Epithelial cell of proximal tubule (primary cell): ENCODE data around the gene STX2. TPM values are rescaled to one million over a fixed set of nuclear protein-coding genes. Genes with fewer than 3 reads are reported as not detected.

ENCODE experiments used
- DNase-seq: peaks from one replicate; pipeline ENCODE4 v3.0.0-alpha.2; 2011; ENCODE audit warnings: low read depth
- H3K4me3 ChIP-seq: 2 replicates; pipeline ENCODE4 v1.5.1; 2011; ENCODE audit warnings: low read depth, mild to moderate bottlenecking, low read length
- total RNA-seq: library from RNA; depleted of rRNA; stranded (reverse); fragments of >200 nt; gene quantifications from 2 replicates; pipeline ENCODE4 v1.2.3, GENCODE V29; 2015
- TF ChIP-seq, protein P1 (sequence below): conservative IDR thresholded peaks from 2 replicates; pipeline ENCODE4 v1.5.1; 2012; ENCODE audit warnings: low read depth, mild to moderate bottlenecking, low read length

Gene STX2
- total RNA-seq, 1 donor from 2014 or later: 30.8 TPM

DNA sequence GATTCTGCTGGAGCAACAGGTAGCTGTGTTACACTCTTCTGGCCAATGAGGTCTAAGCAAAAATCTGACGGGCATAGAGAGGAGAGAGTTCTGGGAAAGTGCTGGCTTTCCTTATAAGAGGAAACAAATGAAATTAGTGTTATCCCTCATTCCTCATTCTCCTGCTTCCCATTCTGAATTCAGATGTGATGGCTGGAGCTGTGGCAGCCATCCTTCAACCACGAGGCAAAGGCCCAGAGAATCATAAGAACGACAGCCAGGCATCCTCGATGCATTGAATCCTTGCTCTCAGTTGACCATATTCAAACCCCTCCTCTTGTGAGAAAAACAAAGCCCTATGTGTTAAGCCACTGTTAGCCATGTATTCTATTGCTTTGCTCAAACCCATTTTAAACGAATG, 95.4 kb downstream of the STX2 start:
- no peak overlapping the region for H3K4me3 ChIP-seq
- DNase-seq: no peak
- TF ChIP-seq, protein P1, sequence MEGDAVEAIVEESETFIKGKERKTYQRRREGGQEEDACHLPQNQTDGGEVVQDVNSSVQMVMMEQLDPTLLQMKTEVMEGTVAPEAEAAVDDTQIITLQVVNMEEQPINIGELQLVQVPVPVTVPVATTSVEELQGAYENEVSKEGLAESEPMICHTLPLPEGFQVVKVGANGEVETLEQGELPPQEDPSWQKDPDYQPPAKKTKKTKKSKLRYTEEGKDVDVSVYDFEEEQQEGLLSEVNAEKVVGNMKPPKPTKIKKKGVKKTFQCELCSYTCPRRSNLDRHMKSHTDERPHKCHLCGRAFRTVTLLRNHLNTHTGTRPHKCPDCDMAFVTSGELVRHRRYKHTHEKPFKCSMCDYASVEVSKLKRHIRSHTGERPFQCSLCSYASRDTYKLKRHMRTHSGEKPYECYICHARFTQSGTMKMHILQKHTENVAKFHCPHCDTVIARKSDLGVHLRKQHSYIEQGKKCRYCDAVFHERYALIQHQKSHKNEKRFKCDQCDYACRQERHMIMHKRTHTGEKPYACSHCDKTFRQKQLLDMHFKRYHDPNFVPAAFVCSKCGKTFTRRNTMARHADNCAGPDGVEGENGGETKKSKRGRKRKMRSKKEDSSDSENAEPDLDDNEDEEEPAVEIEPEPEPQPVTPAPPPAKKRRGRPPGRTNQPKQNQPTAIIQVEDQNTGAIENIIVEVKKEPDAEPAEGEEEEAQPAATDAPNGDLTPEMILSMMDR: no peak

DNA sequence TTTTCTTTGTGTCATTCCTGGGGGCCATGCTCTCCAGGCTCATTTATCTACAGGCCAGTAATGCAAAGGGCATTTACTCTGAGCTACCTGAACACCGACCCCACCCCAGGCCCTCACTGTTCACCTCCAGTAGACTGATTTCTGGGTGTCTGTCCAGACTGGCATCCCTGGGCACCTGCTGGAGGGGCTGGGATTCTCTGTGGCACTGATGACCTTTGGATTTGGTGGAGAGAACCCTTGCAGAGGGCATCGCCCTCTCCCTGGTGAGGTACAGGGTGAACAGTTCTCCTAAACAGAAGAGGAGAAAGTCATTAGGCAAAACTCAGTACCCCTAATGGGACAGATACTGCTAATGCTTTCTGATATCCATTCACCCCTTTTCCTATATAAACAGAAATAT, 95.9 kb downstream of the STX2 start:
- no peak for DNase-seq
- no peak overlapping the region for H3K4me3 ChIP-seq
- TF ChIP-seq, protein P1: no peak

- TF ChIP-seq, protein P1: no peak
- no peak for DNase-seq
- H3K4me3 ChIP-seq: no peak overlapping the region
Observed at GRCh38 chr12:130742716-130743115, 96.3 kb downstream of the STX2 start.

DNA sequence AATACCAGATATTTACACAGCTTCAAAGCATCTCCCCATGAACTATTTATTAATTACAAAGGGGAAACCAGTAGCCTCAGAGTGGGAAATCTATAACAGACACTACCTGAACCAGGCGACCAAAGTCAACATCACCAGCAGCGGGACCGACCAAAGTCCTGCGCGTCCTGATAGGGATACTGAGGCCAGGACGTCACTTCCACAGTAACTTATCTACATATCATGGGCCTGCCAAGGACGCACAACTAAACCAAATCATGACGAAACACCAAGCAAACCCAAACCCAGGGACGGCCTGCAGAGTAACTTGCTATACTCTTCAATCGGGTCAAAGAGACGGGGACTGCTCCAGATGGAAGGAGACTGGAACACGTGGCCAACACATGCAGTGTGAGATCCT, 96.9 kb downstream of the STX2 start:
- DNase-seq: no peak
- TF ChIP-seq, protein P1: no peak
- no peak overlapping the region for H3K4me3 ChIP-seq

Other genes with a start within 250 kb of the STX2 start
- gene RIMBP2, start 123.0 kb downstream of the STX2 start, total RNA-seq: 0.72 and 0.98 TPM in 2 replicates
- 614 and 901 TPM in 2 replicates for gene RAN, start 32.8 kb upstream of the STX2 start, total RNA-seq
- gene ADGRD1, start 114.7 kb upstream of the STX2 start, total RNA-seq: not detected in 2 replicates